ENCODE data around the gene SIN3B.

Gene SIN3B

GRCh38 chr19:16830679-16831078 lies 1.5 kb downstream of the SIN3B start:
- Histone ChIP-seq H3K36me3 (ENCODE audit: insufficient read depth, low read length) (peaks cover 26% of the 10 kb centered on the region), H3K4me3 (ENCODE audit: low read depth in 1 of 2, low read length in 2 of 2) (peak overlapping the region in 1 of 2 donors; percentile 82), H3K9me3 (ENCODE audit: low read length) (no peaks in the 10 kb centered on the region), H3K27me3 (ENCODE audit: control insufficient read depth in 1 of 2, insufficient read depth in 2 of 2, low read length in 2 of 2) (no peaks in the 10 kb centered on the region), H3K27ac (ENCODE audit: low read depth, low read length) (no peak overlapping the region), H3K4me1 (ENCODE audit: insufficient read depth, low read length) (peaks cover 17% of the 10 kb centered on the region), H3K9ac (ENCODE audit: low read length) (no peak overlapping the region)

- H3K4me3 ChIP-seq (ENCODE audit: low read depth in 1 of 2, low read length in 2 of 2), result no peak overlapping the region
Observed at GRCh38 chr19:16831531-16831930, 2.3 kb downstream of the SIN3B start.

GRCh38 chr19:16834747-16835146 lies 5.5 kb downstream of the SIN3B start:
- H3K4me1 ChIP-seq (ENCODE audit: insufficient read depth, low read length), result peaks cover 11% of the 10 kb centered on the region
- peaks cover 47% of the 10 kb centered on the region for H3K36me3 ChIP-seq (ENCODE audit: insufficient read depth, low read length)
- H3K4me3 ChIP-seq (ENCODE audit: low read depth in 1 of 2, low read length in 2 of 2), result no peak overlapping the region
- no peak overlapping the region for H3K27ac ChIP-seq (ENCODE audit: low read depth, low read length)
- H3K9ac ChIP-seq (ENCODE audit: low read length), result no peak overlapping the region
- H3K27me3 ChIP-seq (ENCODE audit: control insufficient read depth in 1 of 2, insufficient read depth in 2 of 2, low read length in 2 of 2), result no peaks in the 10 kb centered on the region
- no peaks in the 10 kb centered on the region for H3K9me3 ChIP-seq (ENCODE audit: low read length)

More at GRCh38 chr19:16831531-16831930, 2.3 kb downstream of the SIN3B start:
- H3K9ac ChIP-seq (ENCODE audit: low read length), result no peak overlapping the region
- no peaks in the 10 kb centered on the region for H3K9me3 ChIP-seq (ENCODE audit: low read length)
- H3K27me3 ChIP-seq (ENCODE audit: control insufficient read depth in 1 of 2, insufficient read depth in 2 of 2, low read length in 2 of 2), result no peaks in the 10 kb centered on the region
- H3K4me1 ChIP-seq (ENCODE audit: insufficient read depth, low read length), result peaks cover 12% of the 10 kb centered on the region
- no peak overlapping the region for H3K27ac ChIP-seq (ENCODE audit: low read depth, low read length)
- peaks cover 33% of the 10 kb centered on the region for H3K36me3 ChIP-seq (ENCODE audit: insufficient read depth, low read length)

- Histone ChIP-seq H3K4me3 (ENCODE audit: low read depth in 1 of 2, low read length in 2 of 2) (no peak overlapping the region), H3K9ac (ENCODE audit: low read length) (no peak overlapping the region), H3K9me3 (ENCODE audit: low read length) (no peaks in the 10 kb centered on the region), H3K4me1 (ENCODE audit: insufficient read depth, low read length) (no peaks in the 10 kb centered on the region), H3K36me3 (ENCODE audit: insufficient read depth, low read length) (peaks cover 58% of the 10 kb centered on the region), H3K27me3 (ENCODE audit: control insufficient read depth in 1 of 2, insufficient read depth in 2 of 2, low read length in 2 of 2) (no peaks in the 10 kb centered on the region), H3K27ac (ENCODE audit: low read depth, low read length) (no peak overlapping the region)
Observed at GRCh38 chr19:16836115-16837034, 7.2 kb downstream of the SIN3B start.

GRCh38 chr19:16837035-16837362 lies 7.8 kb downstream of the SIN3B start:
- Histone ChIP-seq H3K4me3 (ENCODE audit: low read depth in 1 of 2, low read length in 2 of 2) (no peak overlapping the region), H3K27me3 (ENCODE audit: control insufficient read depth in 1 of 2, insufficient read depth in 2 of 2, low read length in 2 of 2) (no peaks in the 10 kb centered on the region), H3K36me3 (ENCODE audit: insufficient read depth, low read length) (peaks cover 58% of the 10 kb centered on the region), H3K4me1 (ENCODE audit: insufficient read depth, low read length) (no peaks in the 10 kb centered on the region), H3K27ac (ENCODE audit: low read depth, low read length) (no peak overlapping the region), H3K9ac (ENCODE audit: low read length) (no peak overlapping the region), H3K9me3 (ENCODE audit: low read length) (no peaks in the 10 kb centered on the region)

GRCh38 chr19:16841391-16841926 lies 12.3 kb downstream of the SIN3B start:
- H3K4me3 ChIP-seq (ENCODE audit: low read depth in 1 of 2, low read length in 2 of 2), result no peak overlapping the region
- H3K9ac ChIP-seq (ENCODE audit: low read length), result no peak overlapping the region
- no peaks in the 10 kb centered on the region for H3K9me3 ChIP-seq (ENCODE audit: low read length)
- no peaks in the 10 kb centered on the region for H3K4me1 ChIP-seq (ENCODE audit: insufficient read depth, low read length)
- no peak overlapping the region for H3K27ac ChIP-seq (ENCODE audit: low read depth, low read length)
- no peaks in the 10 kb centered on the region for H3K27me3 ChIP-seq (ENCODE audit: control insufficient read depth in 1 of 2, insufficient read depth in 2 of 2, low read length in 2 of 2)
- H3K36me3 ChIP-seq (ENCODE audit: insufficient read depth, low read length), result peaks cover 75% of the 10 kb centered on the region

- H3K4me3 ChIP-seq (ENCODE audit: low read depth in 1 of 2, low read length in 2 of 2), result no peak overlapping the region
- no peaks in the 10 kb centered on the region for H3K9me3 ChIP-seq (ENCODE audit: low read length)
- H3K27ac ChIP-seq (ENCODE audit: low read depth, low read length), result no peak overlapping the region
- H3K27me3 ChIP-seq (ENCODE audit: control insufficient read depth in 1 of 2, insufficient read depth in 2 of 2, low read length in 2 of 2), result no peaks in the 10 kb centered on the region
- peaks cover 85% of the 10 kb centered on the region for H3K36me3 ChIP-seq (ENCODE audit: insufficient read depth, low read length)
- H3K4me1 ChIP-seq (ENCODE audit: insufficient read depth, low read length), result no peaks in the 10 kb centered on the region
- no peak overlapping the region for H3K9ac ChIP-seq (ENCODE audit: low read length)
Observed at GRCh38 chr19:16846901-16847300, 17.7 kb downstream of the SIN3B start.

- Histone ChIP-seq H3K36me3 (ENCODE audit: insufficient read depth, low read length) (peaks cover 84% of the 10 kb centered on the region), H3K27ac (ENCODE audit: low read depth, low read length) (no peak overlapping the region), H3K4me1 (ENCODE audit: insufficient read depth, low read length) (no peaks in the 10 kb centered on the region), H3K4me3 (ENCODE audit: low read depth in 1 of 2, low read length in 2 of 2) (no peak overlapping the region), H3K9ac (ENCODE audit: low read length) (no peak overlapping the region), H3K27me3 (ENCODE audit: control insufficient read depth in 1 of 2, insufficient read depth in 2 of 2, low read length in 2 of 2) (no peaks in the 10 kb centered on the region), H3K9me3 (ENCODE audit: low read length) (no peaks in the 10 kb centered on the region)
Observed at GRCh38 chr19:16847430-16847829, 18.2 kb downstream of the SIN3B start.

- H3K27me3 ChIP-seq (ENCODE audit: control insufficient read depth in 1 of 2, insufficient read depth in 2 of 2, low read length in 2 of 2), result no peaks in the 10 kb centered on the region
- H3K36me3 ChIP-seq (ENCODE audit: insufficient read depth, low read length), result peaks cover 87% of the 10 kb centered on the region
Observed at GRCh38 chr19:16849168-16849567, 20.0 kb downstream of the SIN3B start.

GRCh38 chr19:16850133-16850532 lies 20.9 kb downstream of the SIN3B start:
- Histone ChIP-seq H3K27me3 (ENCODE audit: control insufficient read depth in 1 of 2, insufficient read depth in 2 of 2, low read length in 2 of 2) (no peaks in the 10 kb centered on the region), H3K9ac (ENCODE audit: low read length) (no peak overlapping the region), H3K36me3 (ENCODE audit: insufficient read depth, low read length) (peaks cover 87% of the 10 kb centered on the region), H3K9me3 (ENCODE audit: low read length) (no peaks in the 10 kb centered on the region), H3K27ac (ENCODE audit: low read depth, low read length) (no peak overlapping the region), H3K4me3 (ENCODE audit: low read depth in 1 of 2, low read length in 2 of 2) (no peak overlapping the region), H3K4me1 (ENCODE audit: insufficient read depth, low read length) (no peaks in the 10 kb centered on the region)

More at GRCh38 chr19:16849168-16849567, 20.0 kb downstream of the SIN3B start:
- no peak overlapping the region for H3K4me3 ChIP-seq (ENCODE audit: low read depth in 1 of 2, low read length in 2 of 2)
- no peaks in the 10 kb centered on the region for H3K4me1 ChIP-seq (ENCODE audit: insufficient read depth, low read length)
- H3K9ac ChIP-seq (ENCODE audit: low read length), result no peak overlapping the region
- no peaks in the 10 kb centered on the region for H3K9me3 ChIP-seq (ENCODE audit: low read length)
- H3K27ac ChIP-seq (ENCODE audit: low read depth, low read length), result no peak overlapping the region

- Histone ChIP-seq H3K36me3 (ENCODE audit: insufficient read depth, low read length) (peaks cover 77% of the 10 kb centered on the region), H3K9me3 (ENCODE audit: low read length) (no peaks in the 10 kb centered on the region), H3K4me3 (ENCODE audit: low read depth in 1 of 2, low read length in 2 of 2) (no peak overlapping the region), H3K27ac (ENCODE audit: low read depth, low read length) (no peak overlapping the region), H3K27me3 (ENCODE audit: control insufficient read depth in 1 of 2, insufficient read depth in 2 of 2, low read length in 2 of 2) (no peaks in the 10 kb centered on the region), H3K4me1 (ENCODE audit: insufficient read depth, low read length) (no peaks in the 10 kb centered on the region), H3K9ac (ENCODE audit: low read length) (no peak overlapping the region)
Observed at GRCh38 chr19:16851031-16851712, 22.0 kb downstream of the SIN3B start.
